PC-9 (cell line): Measurements from ENCODE around the gene PNISR. TPM values are rescaled to one million over a fixed set of nuclear protein-coding genes. Genes with fewer than 3 reads are reported as not detected.

Source experiments
- BruUV-seq: library from RNA; stranded (reverse); fragments of 400-500 nt; replicated peaks from 2 replicates; lab custom pipeline; 2021; lab: Mats Ljungman, UMichigan
- CTCF ChIA-PET: fragments of 300-600 bp; sonication (Branson Sonifier 250); formaldehyde crosslinking; loops from one replicate; lab custom pipeline; 2022; ENCODE audit warnings: antibody characterized with exemption; lab: Charles Lee
- POLR2A ChIA-PET: fragments of 300-600 bp; sonication (Branson Sonifier 250); formaldehyde crosslinking; loops from one replicate; lab custom pipeline; 2022; ENCODE audit warnings: antibody characterized with exemption; ENCODE audit not compliant: unreplicated experiment; lab: Charles Lee
- DNase-seq, 2 experiments: peaks; one replicate each; pipeline versions ENCODE4 v3.0.0 to v3.0.0-alpha.2; 2015 to 2022; ENCODE audit warnings: mixed read lengths in 1 of 2
- H2AFZ ChIP-seq: fragments of 200-600 bp; sonication (generic); 2 replicates; pipeline ENCODE4 v1.8.1; 2017; ENCODE audit warnings: antibody characterized with exemption
- H3F3A ChIP-seq: fragments of 200-600 bp; sonication (generic); 2 replicates; pipeline ENCODE4 v1.8.1; 2017; ENCODE audit warnings: antibody characterized with exemption, mild to moderate bottlenecking, low read depth; ENCODE audit not compliant: insufficient read depth
- H3K27ac ChIP-seq: fragments of 200-600 bp; sonication (generic); 2 replicates; pipeline ENCODE4 v1.6.1; 2016; ENCODE audit warnings: mixed run types
- H3K27me3 ChIP-seq: fragments of 200-600 bp; sonication (generic); 2 replicates; pipeline ENCODE4 v1.6.1; 2016; ENCODE audit warnings: low read depth, mixed run types; ENCODE audit not compliant: insufficient read depth
- H3K36me3 ChIP-seq: fragments of 200-600 bp; sonication (generic); 2 replicates; pipeline ENCODE4 v1.6.1; 2016; ENCODE audit warnings: low read depth, mixed run types
- H3K4me1 ChIP-seq: fragments of 200-600 bp; sonication (generic); replicated peaks from 2 replicates; pipeline ENCODE4 v1.6.1; 2016; ENCODE audit warnings: mixed run types; ENCODE audit not compliant: insufficient read depth
- H3K4me2 ChIP-seq: fragments of 200-600 bp; sonication (generic); 2 replicates; pipeline ENCODE4 v1.6.1; 2017; ENCODE audit warnings: mixed run types
- H3K4me3 ChIP-seq: fragments of 200-600 bp; sonication (generic); 2 replicates; pipeline ENCODE4 v1.6.1; 2016; ENCODE audit warnings: mixed run types
- H3K79me2 ChIP-seq: fragments of 200-600 bp; sonication (generic); 2 replicates; pipeline ENCODE4 v1.6.1; 2017; ENCODE audit warnings: low read depth, mixed run types
- H3K9me2 ChIP-seq: fragments of 200-600 bp; sonication (generic); 2 replicates; pipeline ENCODE4 v1.8.1; 2017; ENCODE audit warnings: mild to moderate bottlenecking; ENCODE audit not compliant: insufficient read depth
- H3K9me3 ChIP-seq: fragments of 200-600 bp; sonication (generic); 2 replicates; pipeline ENCODE4 v1.8.1; 2016; ENCODE audit warnings: low read depth; ENCODE audit not compliant: insufficient read depth
- H4K20me1 ChIP-seq: fragments of 200-600 bp; sonication (generic); 2 replicates; pipeline ENCODE4 v1.8.1; 2017; ENCODE audit not compliant: insufficient read depth
- CTCF ChIP-seq: fragments of 200-600 bp; sonication (generic); conservative IDR thresholded peaks from 2 replicates; pipeline ENCODE4 v1.6.1; 2017; ENCODE audit warnings: mixed run types, antibody characterized with exemption, mild to moderate bottlenecking, moderate library complexity
- EZH2 ChIP-seq: fragments of 200-600 bp; sonication (generic); IDR thresholded peaks from 2 replicates; pipeline ENCODE4 v1.8.0; 2017; ENCODE audit warnings: antibody characterized with exemption, low read depth
- intact Hi-C: fragments of 100-400 bp; cut with micrococcal nuclease; formaldehyde crosslinking; loops from one replicate; pipeline ENCODE4 v1.10.0; 2022; ENCODE audit not compliant: unreplicated experiment
- total RNA-seq: library from RNA; stranded (reverse); gene quantifications from 2 replicates; pipeline ENCODE4 v1.2.3, GENCODE V29; 2021

The PNISR gene
- total RNA-seq, 1 experiment from 2014 or later = 110 TPM

- Histone ChIP-seq H3K4me3 (no peak overlapping the region), H2AFZ (no peak overlapping the region), H3K79me2 (no peaks in the 10 kb centered on the region), H3K36me3 (no peaks in the 10 kb centered on the region), H3K4me2 (no peak overlapping the region), H3K9me3 (no peaks in the 10 kb centered on the region), H3K27me3 (no peaks in the 10 kb centered on the region), H3K4me1 (no peaks in the 10 kb centered on the region), H4K20me1 (no peaks in the 10 kb centered on the region), H3K27ac (no peak overlapping the region), H3F3A (no peaks in the 10 kb centered on the region), H3K9me2 (no peaks in the 10 kb centered on the region)
- ChIA-PET CTCF (no interaction called here), POLR2A (no interaction called here)
- no TSS peak for BruUV-seq
- intact Hi-C loops = no loop called here
- no peak for DNase-seq
- TF ChIP-seq CTCF (no peak), EZH2 (no peak)
These were observed 46.5 kb downstream of the PNISR start for GRCh38 chr6:99378636-99379035.

GRCh38 chr6:99369533-99369932, 55.6 kb downstream of the PNISR start:
- H3K4me3 ChIP-seq = no peak overlapping the region
- no peaks in the 10 kb centered on the region for H3F3A ChIP-seq
- H3K36me3 ChIP-seq = no peaks in the 10 kb centered on the region
- DNase-seq = no peak
- CTCF ChIA-PET = no interaction called here
- no TSS peak for BruUV-seq
- no peaks in the 10 kb centered on the region for H3K79me2 ChIP-seq
- intact Hi-C loops = no loop called here
- TF ChIP-seq EZH2 = no peak
- no peak for TF ChIP-seq CTCF
- no peak overlapping the region for H3K4me2 ChIP-seq
- no peaks in the 10 kb centered on the region for H3K9me2 ChIP-seq
- H4K20me1 ChIP-seq = no peaks in the 10 kb centered on the region
- H2AFZ ChIP-seq = no peak overlapping the region
- no peaks in the 10 kb centered on the region for H3K9me3 ChIP-seq
- POLR2A ChIA-PET = no interaction called here
- H3K27ac ChIP-seq = no peak overlapping the region
- H3K4me1 ChIP-seq = no peaks in the 10 kb centered on the region
- no peaks in the 10 kb centered on the region for H3K27me3 ChIP-seq

- H3K27me3 ChIP-seq = no peaks in the 10 kb centered on the region
- CTCF ChIA-PET = no interaction called here
- no peaks in the 10 kb centered on the region for H4K20me1 ChIP-seq
- no peak for DNase-seq
- no peaks in the 10 kb centered on the region for H3K4me1 ChIP-seq
- no peak overlapping the region for H3K4me2 ChIP-seq
- no peaks in the 10 kb centered on the region for H3K9me3 ChIP-seq
- TF ChIP-seq CTCF (no peak), EZH2 (no peak)
- H3K27ac ChIP-seq = no peak overlapping the region
- intact Hi-C loops = no loop called here
- H3K9me2 ChIP-seq = no peaks in the 10 kb centered on the region
- POLR2A ChIA-PET = no interaction called here
- no peaks in the 10 kb centered on the region for H3F3A ChIP-seq
- no peaks in the 10 kb centered on the region for H3K36me3 ChIP-seq
- no TSS peak for BruUV-seq
- H3K4me3 ChIP-seq = no peak overlapping the region
- no peak overlapping the region for H2AFZ ChIP-seq
- H3K79me2 ChIP-seq = no peaks in the 10 kb centered on the region
These were observed 58.3 kb downstream of the PNISR start for GRCh38 chr6:99366852-99367251.
